Retinal pigment epithelial cell (primary cell): ENCODE results near the gene SLC16A7.
A peak's percentile ranks its signal among the peaks of the same experiment; 100 is the strongest.

Source experiments
- DNase-seq: peaks from one replicate; pipeline ENCODE4 v3.0.0-alpha.2; 2010; ENCODE audit warnings: low read depth
- H3K4me3 ChIP-seq: 2 replicates; pipeline ENCODE4 v1.5.1; 2011; ENCODE audit warnings: mild to moderate bottlenecking, low read length, control low read depth, moderate library complexity
- CTCF ChIP-seq: conservative IDR thresholded peaks from 2 replicates; pipeline ENCODE4 v1.5.1; 2011; ENCODE audit warnings: low read depth, low read length, control low read depth, inconsistent platforms

Gene SLC16A7

GRCh38 chr12:59792647-59793046 is 196.8 kb downstream of the SLC16A7 start:
- no peak overlapping the region for H3K4me3 ChIP-seq
- no peak for DNase-seq
- TF ChIP-seq CTCF = no peak

- H3K4me3 ChIP-seq = no peak overlapping the region
- no peak for DNase-seq
- no peak for TF ChIP-seq CTCF
These were observed 207.9 kb downstream of the SLC16A7 start for GRCh38 chr12:59803735-59804134.

GRCh38 chr12:59808317-59808910 is 212.6 kb downstream of the SLC16A7 start:
- DNase-seq = no peak
- TF ChIP-seq CTCF = peak; percentile 80
- no peak overlapping the region for H3K4me3 ChIP-seq

GRCh38 chr12:59811991-59812390 is 216.2 kb downstream of the SLC16A7 start:
- H3K4me3 ChIP-seq = no peak overlapping the region
- no peak for DNase-seq
- no peak for TF ChIP-seq CTCF

- DNase-seq = no peak
- H3K4me3 ChIP-seq = no peak overlapping the region
- TF ChIP-seq CTCF = no peak
These were observed 216.9 kb downstream of the SLC16A7 start for GRCh38 chr12:59812716-59813115.

GRCh38 chr12:59820594-59821011 is 224.8 kb downstream of the SLC16A7 start:
- H3K4me3 ChIP-seq = no peak overlapping the region
- no peak for DNase-seq

More at GRCh38 chr12:59820594-59821011, 224.8 kb downstream of the SLC16A7 start:
- TF ChIP-seq CTCF = no peak
